ENCODE data around the gene SEC16B. TPM values are rescaled to one million over a fixed set of nuclear protein-coding genes. Genes with fewer than 3 reads are reported as not detected.

The SEC16B gene
- total and polyA plus RNA-seq, 9 of the 15 experiments (the other 6 are each of a cell fraction or from before 2014, with no cell fraction given), result not detected

GRCh38 chr1:177927021-177927596 is 42.7 kb downstream of the SEC16B start:
- POLR2A ChIA-PET, result no interaction called here
- in situ Hi-C loops (cut with MboI) (loop anchor here (25.0 kb wide), 1 partner anchor 1365 kb away; no protein-coding TSS in a partner anchor), intact Hi-C loops (cut with micrococcal nuclease) (no loop called here)
- Histone ChIP-seq H2AFZ (ENCODE audit: low read depth, low read length) (no peak overlapping the region), H3K4me3 (no peak overlapping the region), H3K36me3 (ENCODE audit: control insufficient read depth, insufficient read depth, low read length) (no peaks in the 10 kb centered on the region), H3K9ac (ENCODE audit: insufficient read depth in 1 of 2, low read depth in 2 of 2, low read length in 2 of 2) (no peak overlapping the region), H3K9me3 (replicated peaks; ENCODE audit: control insufficient read depth, insufficient read depth, low read depth, low read length) (no peaks in the 10 kb centered on the region), H4K20me1 (replicated peaks; ENCODE audit: control insufficient read depth, insufficient read depth, low read length) (no peaks in the 10 kb centered on the region), H3K27me3 (ENCODE audit: control insufficient read depth in 2 of 2, insufficient read depth in 2 of 2, low read length in 2 of 2) (no peaks in the 10 kb centered on the region), H3K27ac (ENCODE audit: extremely low read depth, low read depth, low read length) (no peak overlapping the region), H3K4me2 (ENCODE audit: insufficient read depth, low read length) (no peak overlapping the region), H3K79me2 (ENCODE audit: control insufficient read depth, insufficient read depth, low read length) (no peaks in the 10 kb centered on the region), H3K4me1 (replicated peaks in 1 of 2; ENCODE audit: control insufficient read depth in 2 of 2, insufficient read depth in 2 of 2, low read length in 2 of 2) (no peaks in the 10 kb centered on the region), H3K9me1 (ENCODE audit: control insufficient read depth, insufficient read depth, low read length) (no peaks in the 10 kb centered on the region)
- FAIRE-seq (no peak), DNase-seq (ENCODE audit: extremely low read depth in 1 of 4, low spot score in 3 of 4) (no peak), ATAC-seq (no peak)
- no TSS peak for BruUV-seq (replicated peaks)
- WGBS (ENCODE audit: insufficient coverage, low coverage, missing lambda C conversion rate), result 0% methylated on average over 5 of the region's 5 CpGs
- CTCF ChIA-PET (ENCODE audit: low intra/inter-chr PET ratio), result no interaction called here
- TF ChIP-seq CTCF (IDR thresholded peaks at IDR 0.05 in 2 of 3, conservative IDR thresholded peaks at IDR 0.05 in 1 of 3; ENCODE audit: insufficient read depth in 2 of 3, low read depth in 1 of 3, low read length in 3 of 3) (no peak), RBM34 (IDR thresholded peaks at IDR 0.05; ENCODE audit: borderline replicate concordance, insufficient read depth, low read length) (no peak), SMARCA5 (IDR thresholded peaks at IDR 0.05) (no peak), KDM1A (IDR thresholded peaks at IDR 0.05) (no peak), ZFP30 (CRISPR knock-in tag; IDR thresholded peaks at IDR 0.05; ENCODE audit: borderline replicate concordance) (no peak), CREB5 (CRISPR knock-in tag; IDR thresholded peaks at IDR 0.05) (no peak)

Data from K562 (cell line).